Keratinocyte (primary cell): ENCODE measurements around the gene C2CD5. TPM values are rescaled to one million over a fixed set of nuclear protein-coding genes. Genes with fewer than 3 reads are reported as not detected.

ENCODE experiments used
- DNase-seq: peaks from one replicate; pipeline ENCODE4 v3.0.0-alpha.2; 2011; ENCODE audit warnings: low read depth, missing footprints, low spot score
- FAIRE-seq: peaks from 2 replicates; lab custom pipeline; 2011; peaks lifted over from hg19 to GRCh38; lab: Jason Lieb, UNC
- H2AFZ ChIP-seq: 2 replicates; pipeline ENCODE4 v1.6.0; 2012; ENCODE audit warnings: low read length, control low read depth, inconsistent platforms; ENCODE audit not compliant: control insufficient read depth
- H3K27ac ChIP-seq: 2 replicates; pipeline ENCODE4 v1.5.1; 2011; ENCODE audit warnings: low read length; ENCODE audit not compliant: control insufficient read depth, insufficient read depth
- H3K27me3 ChIP-seq: 3 replicates; pipeline ENCODE4 v1.6.0; 2011; ENCODE audit warnings: low read length; ENCODE audit not compliant: control insufficient read depth, insufficient read depth; ENCODE audit errors: extremely low read depth
- H3K36me3 ChIP-seq, 2 experiments: 2 replicates in 1 of 2; 3 replicates in 1 of 2; pipeline ENCODE4 v1.5.1; 2011; ENCODE audit warnings: low read length in 2 of 2, mild to moderate bottlenecking in 1 of 2; ENCODE audit not compliant: control insufficient read depth in 2 of 2, insufficient read depth in 2 of 2; ENCODE audit errors: extremely low read depth in 1 of 2
- H3K4me1 ChIP-seq: 3 replicates; pipeline ENCODE4 v1.5.1; 2011; ENCODE audit warnings: low read length; ENCODE audit not compliant: control insufficient read depth, insufficient read depth; ENCODE audit errors: extremely low read depth
- H3K4me2 ChIP-seq: 3 replicates; pipeline ENCODE4 v1.6.0; 2011; ENCODE audit warnings: low read depth, low read length; ENCODE audit not compliant: control insufficient read depth, insufficient read depth; ENCODE audit errors: extremely low read depth
- H3K4me3 ChIP-seq, 3 experiments: fragments of 200-600 bp in 1 of 3; sonication (generic) in 1 of 3; 2 replicates in 2 of 3; 3 replicates in 1 of 3; pipeline ENCODE4 v1.5.1; 2011 to 2016; ENCODE audit warnings: low read length in 3 of 3, mild to moderate bottlenecking in 3 of 3, control low read depth in 2 of 3, inconsistent platforms in 1 of 3, low read depth in 1 of 3, mixed read lengths in 1 of 3, mixed run types in 1 of 3, moderate library complexity in 1 of 3; ENCODE audit not compliant: control insufficient read depth in 2 of 3, insufficient read depth in 2 of 3; ENCODE audit errors: extremely low read depth in 1 of 3
- H3K79me2 ChIP-seq: 2 replicates; pipeline ENCODE4 v1.6.0; 2012; ENCODE audit warnings: low read length; ENCODE audit not compliant: control insufficient read depth, insufficient read depth
- H3K9ac ChIP-seq: 3 replicates; pipeline ENCODE4 v1.6.0; 2011; ENCODE audit warnings: low read length; ENCODE audit not compliant: control insufficient read depth, insufficient read depth; ENCODE audit errors: extremely low read depth
- H3K9me1 ChIP-seq: 3 replicates; pipeline ENCODE4 v1.6.0; 2011; ENCODE audit warnings: low read length; ENCODE audit not compliant: control insufficient read depth, insufficient read depth; ENCODE audit errors: extremely low read depth
- H3K9me3 ChIP-seq: 2 replicates; pipeline ENCODE4 v1.5.1; 2012; ENCODE audit warnings: low read depth, low read length; ENCODE audit not compliant: control insufficient read depth
- H4K20me1 ChIP-seq: 3 replicates; pipeline ENCODE4 v1.6.0; 2011; ENCODE audit warnings: low read length; ENCODE audit not compliant: control insufficient read depth, insufficient read depth; ENCODE audit errors: extremely low read depth
- CTCF ChIP-seq, 3 experiments: IDR thresholded peaks in 1 of 3; conservative IDR thresholded peaks in 1 of 3; optimal IDR thresholded peaks in 1 of 3; 2 replicates in 2 of 3; 3 replicates in 1 of 3; pipeline versions ENCODE3 to v1.5.1; 2011; ENCODE audit warnings: low read length in 3 of 3, mild to moderate bottlenecking in 3 of 3, moderate library complexity in 2 of 3, control low read depth in 1 of 3, inconsistent platforms in 1 of 3; ENCODE audit not compliant: insufficient read depth in 2 of 3; ENCODE audit errors: extremely low read depth in 1 of 3
- EZH2 ChIP-seq: IDR thresholded peaks from one replicate; pipeline ENCODE4 v1.6.1; 2012; ENCODE audit warnings: inconsistent platforms, mild to moderate bottlenecking, low read length, moderate library complexity
- dilution Hi-C: fragments of 300-500 bp; cut with MboI; formaldehyde crosslinking; loops from one replicate; pipeline ENCODE4 v1.7.0; 2020; ENCODE audit warnings: low sequenced_read_pairs; ENCODE audit not compliant: extremely low pct_ligation_motif_present
- polyA plus RNA-seq, 5 experiments: library from polyadenylated mRNA; depleted of rRNA in 3 of 5; stranded (reverse) in 3 of 5; stranded (forward) in 1 of 5; unstranded in 1 of 5; fragments of >200 nt; gene quantifications; 1 replicate in 1 of 5; 2 replicates in 3 of 5; 3 replicates in 1 of 5; pipeline versions ENCODE4 v1.2.1 to v1.2.3, GENCODE V29; 2011 to 2012; ENCODE audit warnings: missing spikeins in 2 of 5, low read depth in 1 of 5, low replicate concordance in 1 of 5

Gene C2CD5
- polyA plus RNA-seq, 1 donor (not counting 4 experiments of a cell fraction or from before 2014, with no cell fraction given): 17.7 TPM

GRCh38 chr12:22409377-22410164 is 134.8 kb downstream of the C2CD5 start:
- H4K20me1 ChIP-seq: no peaks in the 10 kb centered on the region
- H2AFZ ChIP-seq: no peak overlapping the region
- no peak for DNase-seq
- H3K9ac ChIP-seq: no peak overlapping the region
- no peak overlapping the region for H3K4me2 ChIP-seq
- dilution Hi-C loops: no loop called here
- no peaks in the 10 kb centered on the region for H3K79me2 ChIP-seq
- no peak for TF ChIP-seq CTCF (optimal IDR thresholded peaks at IDR 0.05 in 1 of 3, IDR thresholded peaks at IDR 0.05 in 1 of 3, conservative IDR thresholded peaks at IDR 0.05 in 1 of 3; ENCODE audit: extremely low read depth in 1 of 3, insufficient read depth in 2 of 3, low read length in 3 of 3)
- TF ChIP-seq EZH2: no peak
- FAIRE-seq: peak; percentile 17
- peaks cover 12% of the 10 kb centered on the region for H3K4me1 ChIP-seq
- no peaks in the 10 kb centered on the region for H3K27me3 ChIP-seq
- H3K4me3 ChIP-seq: no peak overlapping the region
- H3K9me3 ChIP-seq: no peaks in the 10 kb centered on the region
- H3K27ac ChIP-seq: no peak overlapping the region
- no peaks in the 10 kb centered on the region for H3K9me1 ChIP-seq
- H3K36me3 ChIP-seq: no peaks in the 10 kb centered on the region

- Histone ChIP-seq H2AFZ (no peak overlapping the region), H4K20me1 (no peaks in the 10 kb centered on the region), H3K9ac (no peak overlapping the region), H3K4me2 (no peak overlapping the region), H3K9me1 (no peaks in the 10 kb centered on the region), H3K9me3 (no peaks in the 10 kb centered on the region), H3K4me1 (peaks cover 12% of the 10 kb centered on the region), H3K4me3 (no peak overlapping the region), H3K79me2 (no peaks in the 10 kb centered on the region), H3K36me3 (no peaks in the 10 kb centered on the region), H3K27me3 (no peaks in the 10 kb centered on the region), H3K27ac (no peak overlapping the region)
- peak; percentile 64 for FAIRE-seq
- dilution Hi-C loops: no loop called here
- no peak for TF ChIP-seq CTCF (optimal IDR thresholded peaks at IDR 0.05 in 1 of 3, IDR thresholded peaks at IDR 0.05 in 1 of 3, conservative IDR thresholded peaks at IDR 0.05 in 1 of 3; ENCODE audit: extremely low read depth in 1 of 3, insufficient read depth in 2 of 3, low read length in 3 of 3)
- no peak for TF ChIP-seq EZH2
- no peak for DNase-seq
These were observed 135.5 kb downstream of the C2CD5 start for GRCh38 chr12:22408610-22409376.
